K562 (cell line): ENCODE measurements around the gene TCEAL5. TPM values are rescaled to one million over a fixed set of nuclear protein-coding genes. Genes with fewer than 3 reads are reported as not detected.

Experiments
- CHD7 ChIP-seq: fragments of 200-600 bp; sonication (generic); IDR thresholded peaks from one replicate; pipeline ENCODE4 v1.6.1; 2012; ENCODE audit warnings: mild to moderate bottlenecking, low read depth, low read length, inconsistent platforms
- MAZ ChIP-seq, 2 experiments: fragments of 450-650 bp in 1 of 2; sonication (generic) in 1 of 2; formaldehyde crosslinking; IDR thresholded peaks in 1 of 2; conservative IDR thresholded peaks in 1 of 2; 2 replicates each; pipeline versions ENCODE4 v1.4.0 to v1.5.0; 2020; ENCODE audit warnings: mild to moderate bottlenecking in 1 of 2, missing genetic modification reagents in 1 of 2
- ZBTB40 ChIP-seq, 2 experiments: fragments of 450-650 bp in 1 of 2; sonication (generic) in 1 of 2; formaldehyde crosslinking in 1 of 2; IDR thresholded peaks; 2 replicates each; pipeline versions ENCODE4 v1.7.1 to v1.9.0; 2016 to 2022; ENCODE audit warnings: inconsistent platforms in 1 of 2, mild to moderate bottlenecking in 1 of 2, missing genetic modification reagents in 1 of 2
- polyA plus RNA-seq, 8 experiments: library from polyadenylated mRNA; depleted of rRNA in 4 of 8; stranded (reverse) in 5 of 8; unstranded in 3 of 8; fragments of >200 nt; fragmentation: Nextera tagmentation in 2 of 8; fragmentation: Illumina TruSeq in 1 of 8; extraction: Ambion mirVana in 2 of 8; extraction: Trizol in 1 of 8; gene quantifications; 2 replicates each; pipeline versions ENCODE4 v1.2.1 to v1.2.3, GENCODE V29; 2011 to 2014; ENCODE audit warnings: inconsistent platforms in 1 of 8, missing spikeins in 1 of 8
- total RNA-seq, 7 experiments: library from RNA; depleted of rRNA in 6 of 7; stranded (reverse); fragments of >200 nt in 6 of 7; fragmentation: Illumina TruSeq in 2 of 7; extraction: Trizol in 2 of 7; gene quantifications; 2 replicates each; pipeline versions ENCODE4 v1.2.1 to v1.2.3, GENCODE V29; 2011 to 2021; ENCODE audit warnings: low replicate concordance in 1 of 7

TCEAL5 gene
- total and polyA plus RNA-seq, 9 of the 15 experiments (the other 6 are each of a cell fraction or from before 2014, with no cell fraction given) = 0.10 to 0.18 TPM; not detected in 7

- TF ChIP-seq ZBTB40 (IDR thresholded peaks at IDR 0.05) = peak; percentile 34; the same call in 1 of the 2 replicates
- TF ChIP-seq ZBTB40 (CRISPR knock-in tag; IDR thresholded peaks at IDR 0.05) = no peak
- TF ChIP-seq MAZ (CRISPR knock-in tag; conservative IDR thresholded peaks at IDR 0.05 in 1 of 2, IDR thresholded peaks at IDR 0.05 in 1 of 2) = 0 out of 4 replicates have a peak, but pooled peaks of 1 of the 2 experiments have one; percentile 18
- no peak for TF ChIP-seq CHD7
Observed at GRCh38 chrX:103250977-103251376, 25.6 kb downstream of the TCEAL5 start (continued).
